Measurements from ENCODE around the gene TWIST2.

The TWIST2 gene

GRCh38 chr2:238906254-238906935 is 58.5 kb downstream of the TWIST2 start:
- no peak for DNase-seq

GRCh38 chr2:238906936-238907716 is 59.2 kb downstream of the TWIST2 start:
- no peak for DNase-seq

- DNase-seq: no peak
Observed at GRCh38 chr2:238907717-238908173, 59.9 kb downstream of the TWIST2 start.

- DNase-seq: no peak
Observed at GRCh38 chr2:238908960-238909951, 61.4 kb downstream of the TWIST2 start.

GRCh38 chr2:238910751-238911351 is 63.0 kb downstream of the TWIST2 start:
- no peak for DNase-seq

- DNase-seq: no peak
Observed at GRCh38 chr2:238911376-238912227, 63.7 kb downstream of the TWIST2 start.

GRCh38 chr2:238912228-238912915 is 64.5 kb downstream of the TWIST2 start:
- no peak for DNase-seq

GRCh38 chr2:238912916-238913875 is 65.3 kb downstream of the TWIST2 start:
- no peak for DNase-seq

GRCh38 chr2:238913931-238914647 is 66.2 kb downstream of the TWIST2 start:
- no peak for DNase-seq

- DNase-seq: no peak
Observed at GRCh38 chr2:238914648-238915015, 66.7 kb downstream of the TWIST2 start.

GRCh38 chr2:238915196-238915595 is 67.3 kb downstream of the TWIST2 start:
- no peak for DNase-seq

- no peak for DNase-seq
Observed at GRCh38 chr2:238915596-238915995, 67.7 kb downstream of the TWIST2 start.

- DNase-seq: no peak
Observed at GRCh38 chr2:238916176-238916874, 68.4 kb downstream of the TWIST2 start.

GRCh38 chr2:238916875-238917590 is 69.1 kb downstream of the TWIST2 start:
- no peak for DNase-seq

- DNase-seq: no peak
Observed at GRCh38 chr2:238919307-238919706, 71.4 kb downstream of the TWIST2 start.

GRCh38 chr2:238920053-238920452 is 72.2 kb downstream of the TWIST2 start:
- no peak for DNase-seq

- no peak for DNase-seq
Observed at GRCh38 chr2:238920601-238921001, 72.7 kb downstream of the TWIST2 start.

- DNase-seq: no peak
Observed at GRCh38 chr2:238921259-238921658, 73.4 kb downstream of the TWIST2 start.
